ENCODE results near the gene ARHGAP45. TPM values are rescaled to one million over a fixed set of nuclear protein-coding genes. Genes with fewer than 3 reads are reported as not detected.

Gene ARHGAP45
- total and polyA plus RNA-seq, 9 of the 15 experiments (the other 6 are each of a cell fraction or from before 2014, with no cell fraction given) = 0.08 to 22.1 (median 4.2) TPM

GRCh38 chr19:1066748-1067340 lies at the start of gene ARHGAP45 (continued):
- TF ChIP-seq KAT8 (IDR thresholded peaks at IDR 0.05; ENCODE audit: low read depth) (no peak), BMI1 (IDR thresholded peaks at IDR 0.05; ENCODE audit: low read length) (no peak), MCM7 (IDR thresholded peaks at IDR 0.05) (no peak), PHF21A (IDR thresholded peaks at IDR 0.05; ENCODE audit: borderline replicate concordance, low read depth) (no peak), NELFE (IDR thresholded peaks at IDR 0.05; ENCODE audit: insufficient read depth, insufficient read length) (no peak), FOSL1 (tag; conservative IDR thresholded peaks at IDR 0.05) (no peak), SREBF1 (IDR thresholded peaks at IDR 0.05; ENCODE audit: borderline replicate concordance, low read depth, low read length) (no peak), CXXC5 (CRISPR knock-in tag; IDR thresholded peaks at IDR 0.05) (peak; percentile 61), HEY1 (CRISPR knock-in tag; IDR thresholded peaks at IDR 0.05; ENCODE audit: borderline replicate concordance) (no peak), SMAD2 (IDR thresholded peaks at IDR 0.05; ENCODE audit: low read depth, low read length) (no peak), ZNF79 (CRISPR knock-in tag; IDR thresholded peaks at IDR 0.05; ENCODE audit: low read depth) (no peak), TBP (optimal IDR thresholded peaks at IDR 0.05; ENCODE audit: low read depth, low read length) (no peak), ZNF644 (tag; IDR thresholded peaks at IDR 0.05; ENCODE audit: low read depth) (no peak), TFAP4 (CRISPR knock-in tag; IDR thresholded peaks at IDR 0.05; ENCODE audit: borderline replicate concordance) (peak; percentile 81), MAX (CRISPR knock-in tag; IDR thresholded peaks at IDR 0.05) (peak; percentile 68), MTA3 (IDR thresholded peaks at IDR 0.05; ENCODE audit: borderline replicate concordance) (no peak), PYGO2 (tag; IDR thresholded peaks at IDR 0.05) (no peak)
- TF ChIP-seq, protein P1, sequence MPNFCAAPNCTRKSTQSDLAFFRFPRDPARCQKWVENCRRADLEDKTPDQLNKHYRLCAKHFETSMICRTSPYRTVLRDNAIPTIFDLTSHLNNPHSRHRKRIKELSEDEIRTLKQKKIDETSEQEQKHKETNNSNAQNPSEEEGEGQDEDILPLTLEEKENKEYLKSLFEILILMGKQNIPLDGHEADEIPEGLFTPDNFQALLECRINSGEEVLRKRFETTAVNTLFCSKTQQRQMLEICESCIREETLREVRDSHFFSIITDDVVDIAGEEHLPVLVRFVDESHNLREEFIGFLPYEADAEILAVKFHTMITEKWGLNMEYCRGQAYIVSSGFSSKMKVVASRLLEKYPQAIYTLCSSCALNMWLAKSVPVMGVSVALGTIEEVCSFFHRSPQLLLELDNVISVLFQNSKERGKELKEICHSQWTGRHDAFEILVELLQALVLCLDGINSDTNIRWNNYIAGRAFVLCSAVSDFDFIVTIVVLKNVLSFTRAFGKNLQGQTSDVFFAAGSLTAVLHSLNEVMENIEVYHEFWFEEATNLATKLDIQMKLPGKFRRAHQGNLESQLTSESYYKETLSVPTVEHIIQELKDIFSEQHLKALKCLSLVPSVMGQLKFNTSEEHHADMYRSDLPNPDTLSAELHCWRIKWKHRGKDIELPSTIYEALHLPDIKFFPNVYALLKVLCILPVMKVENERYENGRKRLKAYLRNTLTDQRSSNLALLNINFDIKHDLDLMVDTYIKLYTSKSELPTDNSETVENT (CRISPR knock-in tag; IDR thresholded peaks at IDR 0.05) = peak; percentile 60; the same call in 1 of the 2 replicates
- TF ChIP-seq, protein P2, sequence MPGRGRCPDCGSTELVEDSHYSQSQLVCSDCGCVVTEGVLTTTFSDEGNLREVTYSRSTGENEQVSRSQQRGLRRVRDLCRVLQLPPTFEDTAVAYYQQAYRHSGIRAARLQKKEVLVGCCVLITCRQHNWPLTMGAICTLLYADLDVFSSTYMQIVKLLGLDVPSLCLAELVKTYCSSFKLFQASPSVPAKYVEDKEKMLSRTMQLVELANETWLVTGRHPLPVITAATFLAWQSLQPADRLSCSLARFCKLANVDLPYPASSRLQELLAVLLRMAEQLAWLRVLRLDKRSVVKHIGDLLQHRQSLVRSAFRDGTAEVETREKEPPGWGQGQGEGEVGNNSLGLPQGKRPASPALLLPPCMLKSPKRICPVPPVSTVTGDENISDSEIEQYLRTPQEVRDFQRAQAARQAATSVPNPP (IDR thresholded peaks at IDR 0.05; ENCODE audit: borderline replicate concordance, insufficient read depth, insufficient read length) = no peak
- TF ChIP-seq, protein P3, sequence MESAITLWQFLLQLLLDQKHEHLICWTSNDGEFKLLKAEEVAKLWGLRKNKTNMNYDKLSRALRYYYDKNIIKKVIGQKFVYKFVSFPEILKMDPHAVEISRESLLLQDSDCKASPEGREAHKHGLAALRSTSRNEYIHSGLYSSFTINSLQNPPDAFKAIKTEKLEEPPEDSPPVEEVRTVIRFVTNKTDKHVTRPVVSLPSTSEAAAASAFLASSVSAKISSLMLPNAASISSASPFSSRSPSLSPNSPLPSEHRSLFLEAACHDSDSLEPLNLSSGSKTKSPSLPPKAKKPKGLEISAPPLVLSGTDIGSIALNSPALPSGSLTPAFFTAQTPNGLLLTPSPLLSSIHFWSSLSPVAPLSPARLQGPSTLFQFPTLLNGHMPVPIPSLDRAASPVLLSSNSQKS (CRISPR knock-in tag; IDR thresholded peaks at IDR 0.05) = no peak
